GM19193 (cell line): ENCODE measurements around the gene BHLHE40.

ENCODE experiments used
- POLR2A ChIP-seq: IDR thresholded peaks from 4 replicates; pipeline ENCODE4 v1.6.1; 2011; ENCODE audit not compliant: insufficient read depth, insufficient read length; ENCODE audit errors: extremely low read depth

BHLHE40 gene

GRCh38 chr3:4988983-4989834 lies 10.0 kb downstream of the BHLHE40 start:
- TF ChIP-seq POLR2A: no peak

GRCh38 chr3:4990069-4990468 lies 10.8 kb downstream of the BHLHE40 start:
- no peak for TF ChIP-seq POLR2A

- no peak for TF ChIP-seq POLR2A
These were observed 12.9 kb downstream of the BHLHE40 start for GRCh38 chr3:4992118-4992517.

DNA sequence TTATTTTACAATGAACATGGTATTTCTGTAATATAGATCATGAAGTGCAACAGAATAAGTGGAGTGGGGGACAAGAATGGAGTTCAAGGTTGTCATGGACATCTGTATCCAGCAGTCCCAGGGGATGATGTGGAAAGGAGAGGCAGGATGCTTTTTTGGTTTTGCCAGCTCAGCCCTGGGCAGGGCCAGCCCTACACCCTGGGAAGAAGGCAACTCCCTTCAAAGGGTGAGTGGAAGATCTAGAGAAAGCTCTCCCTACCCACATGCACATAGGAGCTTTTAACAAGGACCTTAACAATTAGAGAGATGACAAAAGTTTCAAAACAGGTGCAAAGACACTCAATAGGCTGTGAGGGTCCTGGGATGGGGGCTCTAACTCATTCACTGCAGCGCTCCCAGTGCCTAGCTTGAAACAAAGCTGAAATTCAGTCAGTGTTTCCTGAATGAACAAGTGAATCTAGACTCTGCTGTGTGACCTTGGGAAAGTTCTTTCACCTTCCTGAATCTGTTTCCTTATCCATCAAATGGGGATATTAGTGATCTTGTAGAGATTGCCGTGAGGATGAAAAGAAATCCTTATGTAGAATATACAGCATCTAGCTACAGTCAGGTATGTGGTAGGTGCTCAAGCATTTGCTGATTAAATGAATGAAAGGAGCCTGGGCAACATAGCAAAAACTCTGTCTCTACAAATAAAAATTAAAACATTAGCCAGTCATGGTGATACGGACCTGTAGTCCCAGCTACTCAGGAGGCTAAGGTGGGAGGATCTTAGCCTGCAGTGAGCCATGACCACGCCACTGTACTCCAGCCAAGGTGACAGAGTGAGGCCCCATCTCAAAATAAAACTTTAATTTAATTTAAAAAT lies 14.3 kb downstream of the BHLHE40 start:
- TF ChIP-seq POLR2A: no peak

GRCh38 chr3:4994144-4994730 lies 15.0 kb downstream of the BHLHE40 start:
- no peak for TF ChIP-seq POLR2A

DNA sequence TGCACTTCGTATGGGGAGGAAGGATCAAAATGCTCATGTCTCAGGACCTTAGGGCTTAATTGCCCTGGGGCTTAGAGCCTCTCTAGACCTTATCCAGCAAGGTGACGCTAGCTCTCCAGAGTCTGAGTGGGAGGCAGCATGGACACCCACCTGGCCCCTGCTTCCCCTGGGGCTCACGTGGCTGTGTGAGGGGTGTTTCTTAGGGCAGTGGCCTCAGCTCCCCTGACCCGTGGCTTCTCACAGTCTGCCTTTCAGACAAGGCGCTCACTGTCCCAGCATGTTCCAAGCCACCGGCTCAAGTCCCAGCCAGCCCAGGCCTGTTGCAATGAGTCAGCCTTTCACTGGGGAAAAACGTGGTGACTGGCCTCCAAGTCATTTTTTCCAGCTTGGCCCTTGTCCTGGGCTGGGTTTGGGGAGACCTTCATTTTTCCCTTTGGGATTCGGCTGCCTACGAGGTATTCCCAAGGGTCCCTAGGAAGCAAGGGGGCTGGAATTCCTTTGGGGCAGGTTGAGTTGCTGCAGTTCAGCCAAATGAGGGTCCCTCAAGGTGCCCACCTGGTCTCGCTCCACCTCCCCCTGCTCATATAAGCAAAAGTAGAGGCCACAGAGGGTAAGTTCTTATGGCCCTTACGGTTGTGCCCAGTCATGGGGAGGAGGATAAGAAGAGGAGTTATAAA lies 15.7 kb downstream of the BHLHE40 start:
- peak; percentile 34 for TF ChIP-seq POLR2A

DNA sequence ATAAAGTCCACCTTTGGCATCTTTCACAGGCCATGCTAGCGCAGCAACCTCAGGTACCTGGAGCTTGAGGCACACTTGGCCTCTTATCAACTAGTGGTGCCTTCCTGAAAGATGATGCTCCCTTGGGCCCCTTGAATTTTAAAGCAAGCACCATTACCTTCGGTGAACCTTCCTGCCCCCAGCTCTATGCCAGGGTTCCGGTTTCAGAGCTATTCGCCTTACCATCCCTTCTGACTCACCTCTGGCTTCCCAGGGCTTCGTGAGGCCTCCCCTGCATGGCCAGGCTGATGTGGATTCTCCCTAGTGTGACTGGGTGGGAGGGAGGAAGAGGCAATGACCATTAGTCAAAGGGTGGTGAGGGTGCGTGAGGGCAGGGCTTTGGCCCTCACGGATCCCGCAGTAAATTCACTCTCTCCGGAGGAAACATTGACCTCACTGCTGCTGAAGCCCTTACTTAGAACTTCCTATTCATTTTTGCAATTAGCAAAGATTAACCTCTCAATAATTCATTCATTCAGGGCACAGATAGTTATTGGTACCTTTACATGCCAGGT lies 16.3 kb downstream of the BHLHE40 start:
- TF ChIP-seq POLR2A: no peak

DNA sequence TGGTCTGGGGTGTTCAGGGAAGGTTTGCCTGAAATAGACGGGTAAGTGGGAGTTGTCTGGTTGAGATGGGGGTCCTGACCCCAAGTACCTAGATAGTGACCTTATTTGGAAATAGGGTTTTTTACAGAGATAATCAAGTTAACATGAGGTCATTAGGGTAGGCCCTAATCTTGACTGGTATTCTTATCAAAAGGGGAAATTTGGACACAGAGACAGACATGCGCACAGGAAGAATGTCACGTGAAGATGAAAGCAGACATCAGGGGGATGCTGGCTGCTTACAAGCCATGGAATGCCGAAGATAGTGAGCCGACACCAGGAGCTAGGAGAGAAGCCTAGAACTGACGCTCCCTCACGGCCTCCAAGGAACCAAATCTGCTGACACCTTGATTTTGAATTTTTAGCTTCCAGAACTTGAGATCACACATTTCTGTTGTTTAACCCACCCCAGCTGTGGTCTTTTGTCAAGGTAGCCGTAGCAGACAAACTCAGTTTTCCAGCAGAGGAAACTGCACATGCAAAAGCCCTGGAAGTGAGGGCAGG lies 17.1 kb downstream of the BHLHE40 start:
- no peak for TF ChIP-seq POLR2A

DNA sequence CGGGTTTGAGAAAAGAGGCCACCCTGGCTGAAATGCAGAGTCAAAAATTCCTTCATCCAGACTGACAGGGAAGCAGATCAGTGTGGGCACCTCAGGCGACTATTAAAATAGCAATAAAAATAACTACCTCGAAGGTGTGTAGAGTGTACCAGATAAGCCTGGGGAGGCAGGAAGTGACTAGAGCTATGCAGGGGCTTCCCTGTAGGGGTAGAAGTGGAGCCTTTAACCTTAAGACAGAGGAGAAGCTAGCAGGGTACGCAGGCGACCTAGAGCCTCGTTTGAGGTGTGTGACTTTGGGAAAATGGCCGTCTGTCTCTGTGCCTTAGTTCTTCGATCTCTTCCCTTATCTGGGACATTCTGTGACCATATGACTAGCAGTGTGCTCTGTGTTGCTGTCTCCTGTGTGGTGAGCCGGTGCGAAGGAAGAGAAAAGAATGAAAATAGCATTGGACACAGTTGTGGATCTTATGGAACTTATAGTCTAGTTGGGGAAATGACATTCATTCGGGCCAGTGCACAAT lies 17.6 kb downstream of the BHLHE40 start:
- TF ChIP-seq POLR2A: no peak

- TF ChIP-seq POLR2A: no peak
These were observed 18.7 kb downstream of the BHLHE40 start for GRCh38 chr3:4997946-4998345.

GRCh38 chr3:4999531-5000184 lies 20.4 kb downstream of the BHLHE40 start:
- no peak for TF ChIP-seq POLR2A

DNA sequence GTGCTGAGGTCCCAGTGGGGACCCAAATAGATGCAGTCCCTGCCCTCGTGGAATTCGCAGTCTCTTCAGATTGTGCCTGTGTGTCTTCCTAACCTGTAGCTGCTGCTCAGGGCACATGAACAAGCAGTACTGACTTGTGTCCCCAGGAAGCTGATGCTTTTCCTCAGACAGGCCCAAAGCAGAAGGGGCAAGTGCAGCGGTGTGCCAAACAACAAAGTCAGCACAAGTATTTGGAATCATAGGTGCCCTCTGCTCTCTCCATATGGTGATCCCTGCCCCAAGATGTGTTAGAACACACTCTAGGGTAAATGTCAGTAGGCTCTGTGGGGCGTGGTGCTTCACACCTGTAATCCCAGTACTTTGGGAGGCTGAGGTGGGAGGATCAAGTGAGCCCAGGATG lies 21.9 kb downstream of the BHLHE40 start:
- TF ChIP-seq POLR2A: no peak

DNA sequence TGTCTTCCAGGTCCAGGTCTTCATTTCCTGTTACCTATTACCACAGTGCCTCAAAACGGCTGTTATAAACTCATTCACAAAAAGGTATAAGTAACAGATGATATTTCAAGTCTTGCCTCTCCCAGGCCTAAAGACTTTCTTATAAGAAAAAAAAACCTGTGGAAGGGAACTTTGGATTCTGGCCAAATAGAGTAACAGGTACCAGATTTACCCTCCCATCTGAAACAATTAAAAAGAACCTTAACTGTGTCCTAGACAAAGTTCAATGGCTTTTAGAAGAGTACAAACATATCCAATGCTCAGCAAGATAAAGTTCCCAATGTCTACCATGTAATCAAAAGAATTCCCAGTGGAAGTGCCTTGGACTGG lies 22.6 kb downstream of the BHLHE40 start:
- no peak for TF ChIP-seq POLR2A
